SH-SY5Y (cell line): ENCODE measurements around the gene RPS6KB2.

Source experiments
- GATA2 ChIP-seq: IDR thresholded peaks from 2 replicates; pipeline ENCODE4 v1.6.1; 2011; ENCODE audit warnings: mild to moderate bottlenecking, low read depth, low read length
- GATA3 ChIP-seq: IDR thresholded peaks from 2 replicates; pipeline ENCODE4 v1.6.1; 2011; ENCODE audit warnings: low read depth, mild to moderate bottlenecking, low read length, moderate library complexity

RPS6KB2 gene

GRCh38 chr11:67468056-67468455 is 39.8 kb downstream of the RPS6KB2 start:
- no peak for TF ChIP-seq GATA3
- no peak for TF ChIP-seq GATA2

- TF ChIP-seq GATA2 (no peak), GATA3 (no peak)
Measured at GRCh38 chr11:67468456-67468758, 40.1 kb downstream of the RPS6KB2 start.

- TF ChIP-seq GATA3 (no peak), GATA2 (no peak)
Measured at GRCh38 chr11:67468759-67469507, 40.6 kb downstream of the RPS6KB2 start, which contains the start of gene TMEM134. TSS of gene TMEM134 (minus strand) at chr11:67469251. CDS start at chr11:67469192, 59 bp downstream.

- TF ChIP-seq GATA2: no peak
- no peak for TF ChIP-seq GATA3
Measured at GRCh38 chr11:67469508-67469811, 41.2 kb downstream of the RPS6KB2 start.

- TF ChIP-seq GATA3 (no peak), GATA2 (no peak)
Measured at GRCh38 chr11:67470337-67471002, 42.2 kb downstream of the RPS6KB2 start.

- no peak for TF ChIP-seq GATA3
- TF ChIP-seq GATA2: no peak
Measured at GRCh38 chr11:67472882-67473281, 44.6 kb downstream of the RPS6KB2 start.

- TF ChIP-seq GATA2 (no peak), GATA3 (no peak)
Measured at GRCh38 chr11:67482275-67482826, 54.1 kb downstream of the RPS6KB2 start.

- TF ChIP-seq GATA2 (no peak), GATA3 (no peak)
Measured at GRCh38 chr11:67482827-67483798, 54.8 kb downstream of the RPS6KB2 start, which contains the start of gene AIP. TSS of gene AIP (plus strand) at chr11:67483026. CDS start at chr11:67483159, 133 bp downstream.

- no peak for TF ChIP-seq GATA2
- TF ChIP-seq GATA3: no peak
Measured at GRCh38 chr11:67483831-67484665, 55.8 kb downstream of the RPS6KB2 start.

- TF ChIP-seq GATA3 (no peak), GATA2 (no peak)
Measured at GRCh38 chr11:67484847-67485311, 56.6 kb downstream of the RPS6KB2 start.
